Smooth muscle cell (in vitro differentiated cells): ENCODE results near the gene HPGD. TPM values are rescaled to one million over a fixed set of nuclear protein-coding genes. Genes with fewer than 3 reads are reported as not detected.

ENCODE experiments used
- DNase-seq: peaks from one replicate; lab custom pipeline; 2025; ENCODE audit not compliant: unreplicated experiment; lab: John Stamatoyannopoulos, UW
- H2AFZ ChIP-seq: fragments of 200-600 bp; sonication (generic); 2 replicates; pipeline ENCODE4 v1.6.0; 2016; ENCODE audit warnings: antibody characterized with exemption, low read depth, mild to moderate bottlenecking
- H3F3A ChIP-seq: fragments of 200-600 bp; sonication (generic); 2 replicates; pipeline ENCODE4 v1.6.0; 2017; ENCODE audit warnings: antibody characterized with exemption, low read depth
- H3K27ac ChIP-seq: fragments of 200-600 bp; sonication (generic); 2 replicates; pipeline ENCODE4 v1.5.1; 2016; ENCODE audit warnings: low read depth, mild to moderate bottlenecking
- H3K27me3 ChIP-seq: fragments of 200-600 bp; sonication (generic); 2 replicates; pipeline ENCODE4 v1.6.1; 2016; ENCODE audit warnings: low read depth, mild to moderate bottlenecking
- H3K36me3 ChIP-seq: fragments of 200-600 bp; sonication (generic); 2 replicates; pipeline ENCODE4 v1.5.1; 2016; ENCODE audit warnings: low read depth
- H3K4me1 ChIP-seq: fragments of 200-600 bp; sonication (generic); 2 replicates; pipeline ENCODE4 v1.5.1; 2016; ENCODE audit warnings: low read depth
- H3K4me2 ChIP-seq: fragments of 200-600 bp; sonication (generic); 2 replicates; pipeline ENCODE4 v1.6.0; 2016; ENCODE audit warnings: mild to moderate bottlenecking
- H3K4me3 ChIP-seq: fragments of 200-600 bp; sonication (generic); 2 replicates; pipeline ENCODE4 v1.5.1; 2016; ENCODE audit warnings: mild to moderate bottlenecking
- H3K79me2 ChIP-seq: fragments of 200-600 bp; sonication (generic); 2 replicates; pipeline ENCODE4 v1.6.0; 2016; ENCODE audit warnings: low read depth, mild to moderate bottlenecking
- H3K9ac ChIP-seq: fragments of 200-600 bp; sonication (generic); 2 replicates; pipeline ENCODE4 v1.6.0; 2016; ENCODE audit warnings: low read depth
- H3K9me3 ChIP-seq: fragments of 200-600 bp; sonication (generic); replicated peaks from 2 replicates; pipeline ENCODE4 v1.5.1; 2016; ENCODE audit warnings: low read depth
- H4K20me1 ChIP-seq: fragments of 200-600 bp; sonication (generic); 2 replicates; pipeline ENCODE4 v1.6.0; 2016; ENCODE audit warnings: low read depth
- WGBS: methylation state at CpG from one replicate; pipeline ENCODE4 v1.1.7; 2016; ENCODE audit warnings: low lambda C conversion rate; 5-methylcytosine and 5-hydroxymethylcytosine counted together
- polyA plus RNA-seq: library from polyadenylated mRNA; unstranded; fragments of >200 nt; fragmentation: Nextera tagmentation; extraction: Ambion mirVana; gene quantifications from 2 replicates; pipeline ENCODE4 v1.2.1, GENCODE V29; 2016
- total RNA-seq: library from RNA; depleted of rRNA; stranded (reverse); fragments of >200 nt; gene quantifications from 2 replicates; pipeline ENCODE4 v1.2.3, GENCODE V29; 2014
- TF ChIP-seq, protein P1 (sequence below): fragments of 200-600 bp; sonication (generic); IDR thresholded peaks from 2 replicates; pipeline ENCODE4 v1.5.1; 2017; ENCODE audit warnings: borderline replicate concordance, mild to moderate bottlenecking, antibody characterized with exemption; ENCODE audit not compliant: insufficient read depth, poor library complexity, severe bottlenecking

The HPGD gene
- total and polyA plus RNA-seq, 2 experiments from 2014 or later, result 0.97 to 20.0 TPM

GRCh38 chr4:174479140-174479539, 43.1 kb downstream of the HPGD start:
- Histone ChIP-seq H4K20me1 (no peaks in the 10 kb centered on the region), H3F3A (no peaks in the 10 kb centered on the region), H3K4me1 (no peaks in the 10 kb centered on the region), H3K27me3 (no peaks in the 10 kb centered on the region), H3K9ac (no peak overlapping the region), H3K4me3 (no peak overlapping the region), H3K36me3 (no peaks in the 10 kb centered on the region), H3K79me2 (no peaks in the 10 kb centered on the region), H3K27ac (no peak overlapping the region), H2AFZ (no peak overlapping the region), H3K4me2 (no peak overlapping the region), H3K9me3 (no peaks in the 10 kb centered on the region)
- 92% methylated on average over 2 of the region's 2 CpGs for WGBS
- no peak for DNase-seq
- TF ChIP-seq, protein P1, sequence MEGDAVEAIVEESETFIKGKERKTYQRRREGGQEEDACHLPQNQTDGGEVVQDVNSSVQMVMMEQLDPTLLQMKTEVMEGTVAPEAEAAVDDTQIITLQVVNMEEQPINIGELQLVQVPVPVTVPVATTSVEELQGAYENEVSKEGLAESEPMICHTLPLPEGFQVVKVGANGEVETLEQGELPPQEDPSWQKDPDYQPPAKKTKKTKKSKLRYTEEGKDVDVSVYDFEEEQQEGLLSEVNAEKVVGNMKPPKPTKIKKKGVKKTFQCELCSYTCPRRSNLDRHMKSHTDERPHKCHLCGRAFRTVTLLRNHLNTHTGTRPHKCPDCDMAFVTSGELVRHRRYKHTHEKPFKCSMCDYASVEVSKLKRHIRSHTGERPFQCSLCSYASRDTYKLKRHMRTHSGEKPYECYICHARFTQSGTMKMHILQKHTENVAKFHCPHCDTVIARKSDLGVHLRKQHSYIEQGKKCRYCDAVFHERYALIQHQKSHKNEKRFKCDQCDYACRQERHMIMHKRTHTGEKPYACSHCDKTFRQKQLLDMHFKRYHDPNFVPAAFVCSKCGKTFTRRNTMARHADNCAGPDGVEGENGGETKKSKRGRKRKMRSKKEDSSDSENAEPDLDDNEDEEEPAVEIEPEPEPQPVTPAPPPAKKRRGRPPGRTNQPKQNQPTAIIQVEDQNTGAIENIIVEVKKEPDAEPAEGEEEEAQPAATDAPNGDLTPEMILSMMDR, result no peak

- TF ChIP-seq, protein P1, result no peak
- no peak for DNase-seq
- H3K4me1 ChIP-seq, result no peaks in the 10 kb centered on the region
- no peaks in the 10 kb centered on the region for H3K79me2 ChIP-seq
- H3K9ac ChIP-seq, result no peak overlapping the region
- no peak overlapping the region for H3K27ac ChIP-seq
- H3K4me3 ChIP-seq, result no peak overlapping the region
- no peak overlapping the region for H3K4me2 ChIP-seq
- WGBS, result 92% methylated on average over 3 of the region's 3 CpGs
- H3K36me3 ChIP-seq, result no peaks in the 10 kb centered on the region
- no peaks in the 10 kb centered on the region for H3F3A ChIP-seq
- H4K20me1 ChIP-seq, result no peaks in the 10 kb centered on the region
- no peaks in the 10 kb centered on the region for H3K9me3 ChIP-seq
- H2AFZ ChIP-seq, result no peak overlapping the region
- no peaks in the 10 kb centered on the region for H3K27me3 ChIP-seq
These were observed 46.8 kb downstream of the HPGD start for GRCh38 chr4:174475528-174475927.

GRCh38 chr4:174474457-174475075, 47.7 kb downstream of the HPGD start:
- Histone ChIP-seq H3K9ac (no peak overlapping the region), H3K4me2 (no peak overlapping the region), H3K4me3 (no peak overlapping the region), H4K20me1 (no peaks in the 10 kb centered on the region), H3K79me2 (no peaks in the 10 kb centered on the region), H3F3A (no peaks in the 10 kb centered on the region), H2AFZ (no peak overlapping the region), H3K27ac (no peak overlapping the region), H3K4me1 (no peaks in the 10 kb centered on the region), H3K36me3 (no peaks in the 10 kb centered on the region), H3K27me3 (no peaks in the 10 kb centered on the region), H3K9me3 (no peaks in the 10 kb centered on the region)
- no peak for DNase-seq
- TF ChIP-seq, protein P1, result no peak
- WGBS, result 80% methylated on average over 8 of the region's 8 CpGs

DNA sequence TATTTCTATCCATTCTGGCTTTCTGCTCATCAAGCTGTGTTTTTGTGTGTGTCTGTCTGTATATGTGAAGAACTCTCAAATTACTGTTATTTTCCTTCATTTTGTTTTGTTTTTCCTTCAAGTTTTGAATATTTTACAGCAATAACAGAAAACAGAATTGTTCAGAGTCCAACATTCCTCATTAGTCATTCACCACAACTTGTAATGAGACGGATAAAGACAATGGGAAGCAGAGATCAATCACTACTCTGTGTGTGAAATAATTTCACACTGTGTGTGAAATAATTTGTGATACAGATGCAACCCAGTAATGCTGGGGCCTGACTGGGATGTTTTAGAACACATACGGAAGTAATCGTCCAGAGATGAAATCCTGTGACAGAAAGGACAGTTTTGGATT, 55.2 kb downstream of the HPGD start:
- no peaks in the 10 kb centered on the region for H4K20me1 ChIP-seq
- TF ChIP-seq, protein P1, result no peak
- no peak for DNase-seq
- H3K4me3 ChIP-seq, result no peak overlapping the region
- H3K27ac ChIP-seq, result no peak overlapping the region
- no peaks in the 10 kb centered on the region for H3K79me2 ChIP-seq
- H2AFZ ChIP-seq, result no peak overlapping the region
- H3K36me3 ChIP-seq, result no peaks in the 10 kb centered on the region
- H3K4me1 ChIP-seq, result no peaks in the 10 kb centered on the region
- no peak overlapping the region for H3K4me2 ChIP-seq
- H3K27me3 ChIP-seq, result no peaks in the 10 kb centered on the region
- H3K9ac ChIP-seq, result no peak overlapping the region
- no peaks in the 10 kb centered on the region for H3F3A ChIP-seq
- 68% methylated on average over 3 of the region's 3 CpGs for WGBS
- H3K9me3 ChIP-seq, result no peaks in the 10 kb centered on the region
